RPMI8226 (cell line): ENCODE results near the gene HACD2.

Experiments used
- DNase-seq: peaks from one replicate; pipeline ENCODE4 v3.0.0-alpha.2; 2015

The HACD2 gene

DNA sequence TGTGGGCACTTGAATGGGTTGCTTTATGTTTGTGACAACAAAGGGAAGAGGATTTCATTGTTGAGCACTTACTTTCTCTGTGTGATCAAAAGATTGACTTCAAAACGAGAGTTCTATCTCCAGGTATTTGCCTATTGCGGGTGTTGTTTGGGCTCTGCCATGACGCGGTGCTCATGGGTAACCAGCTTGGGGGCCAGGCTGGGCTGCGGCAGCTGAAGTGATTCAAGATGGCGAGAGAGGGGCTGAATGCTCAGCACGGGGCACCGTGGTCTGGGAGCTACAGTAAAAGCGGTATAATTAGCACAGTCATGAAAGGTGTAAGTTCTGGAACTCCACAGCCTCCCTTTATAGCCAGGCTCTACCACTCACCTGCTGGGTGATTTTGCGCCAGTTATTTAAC, 105.0 kb downstream of the HACD2 start:
- DNase-seq, result no peak

DNA sequence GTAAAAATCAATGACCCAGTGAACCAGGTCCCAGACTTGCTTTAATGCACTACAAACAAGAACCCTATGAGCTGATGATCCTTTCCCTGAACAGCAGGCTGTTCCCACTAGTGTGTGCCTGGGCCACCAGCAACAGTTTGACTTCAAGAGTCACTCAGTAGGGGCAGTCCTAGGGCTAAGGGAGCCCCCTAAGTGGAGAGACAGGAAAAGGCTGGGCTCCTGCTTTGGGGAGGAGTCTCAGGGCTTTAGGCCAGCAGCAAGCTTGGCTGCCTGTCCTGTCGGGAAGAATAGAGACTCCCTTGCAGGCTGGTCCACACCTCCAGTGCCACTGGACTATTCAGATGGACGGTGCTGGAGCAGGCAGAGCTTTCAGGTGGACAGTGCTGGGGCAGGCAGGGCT, 106.5 kb downstream of the HACD2 start:
- no peak for DNase-seq

DNA sequence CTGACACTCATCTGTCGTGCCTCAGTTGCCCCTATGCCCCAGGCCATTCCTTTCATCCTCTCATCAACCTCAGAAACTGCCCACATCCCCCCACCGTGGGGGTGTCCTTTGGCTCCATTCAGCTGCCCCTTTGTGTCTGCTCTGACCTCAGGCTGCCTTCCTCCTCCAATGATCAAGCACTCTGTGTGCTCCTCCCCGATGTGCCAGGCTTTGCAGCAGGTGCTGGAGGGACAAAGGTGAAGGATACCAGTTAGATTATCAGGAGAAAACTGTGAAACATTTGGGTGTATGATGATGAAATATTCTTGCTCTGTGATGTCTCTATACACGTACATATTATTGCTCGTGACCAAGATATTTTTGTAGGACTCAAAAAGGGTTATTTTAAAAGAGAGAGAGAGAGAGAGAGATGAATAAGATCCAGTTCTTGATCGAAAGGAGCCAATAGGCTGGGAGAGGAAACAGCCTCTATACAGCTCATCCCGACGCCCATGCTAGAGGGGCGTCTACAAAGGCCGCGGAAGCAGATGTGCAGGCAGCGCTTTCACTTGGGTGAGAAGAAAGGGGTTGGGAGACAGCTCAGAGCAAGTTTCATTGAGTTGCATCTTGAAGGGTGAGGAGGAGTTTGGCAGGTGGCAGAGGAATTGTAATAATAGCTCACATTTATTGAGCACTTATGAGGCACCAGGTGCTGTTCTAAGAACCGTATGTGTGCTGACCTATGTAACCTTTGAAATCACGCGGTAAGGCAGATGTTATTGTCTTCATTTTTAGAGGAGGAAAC, 107.7 kb downstream of the HACD2 start:
- peak; percentile 73 for DNase-seq

DNA sequence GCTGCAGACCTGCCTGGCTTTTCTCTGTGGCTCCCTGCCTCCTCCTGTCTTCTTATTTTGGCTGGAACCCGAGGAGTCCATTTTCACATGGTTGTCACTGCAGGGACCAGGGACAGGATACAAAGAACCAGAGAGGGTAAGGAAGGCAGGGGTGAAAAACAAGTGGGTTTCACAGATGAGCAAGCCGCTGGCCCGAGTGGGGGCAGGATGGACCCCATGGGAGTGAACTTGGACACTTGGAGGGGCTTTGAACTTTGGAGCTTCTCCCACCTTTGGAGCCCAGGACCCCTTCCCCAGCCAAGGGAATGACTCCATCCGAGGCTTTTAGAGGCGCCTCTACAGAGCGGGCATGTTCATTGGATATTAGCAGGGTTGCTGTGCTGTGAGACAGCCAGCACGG, 109.1 kb downstream of the HACD2 start:
- DNase-seq, result no peak

DNA sequence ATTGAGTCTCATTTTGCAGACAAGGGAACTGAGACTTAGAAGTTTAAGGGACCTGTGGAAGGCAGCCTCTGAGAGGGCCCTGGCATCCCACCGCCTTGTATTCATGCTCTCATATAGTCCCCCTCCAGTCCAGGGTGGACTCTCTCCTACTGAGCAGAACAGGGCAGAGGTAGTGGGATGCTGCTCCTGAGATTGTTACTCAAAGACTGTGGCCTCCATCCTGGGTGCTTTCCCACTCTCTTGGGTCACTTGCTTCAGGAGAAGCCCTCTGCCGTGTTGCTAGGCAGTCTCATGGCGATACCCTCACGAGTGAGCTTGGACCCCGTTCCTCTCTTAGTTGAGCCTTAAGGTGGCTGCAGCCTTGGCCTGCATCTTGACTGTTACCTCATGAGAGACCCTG, 113.7 kb downstream of the HACD2 start:
- DNase-seq, result no peak

DNA sequence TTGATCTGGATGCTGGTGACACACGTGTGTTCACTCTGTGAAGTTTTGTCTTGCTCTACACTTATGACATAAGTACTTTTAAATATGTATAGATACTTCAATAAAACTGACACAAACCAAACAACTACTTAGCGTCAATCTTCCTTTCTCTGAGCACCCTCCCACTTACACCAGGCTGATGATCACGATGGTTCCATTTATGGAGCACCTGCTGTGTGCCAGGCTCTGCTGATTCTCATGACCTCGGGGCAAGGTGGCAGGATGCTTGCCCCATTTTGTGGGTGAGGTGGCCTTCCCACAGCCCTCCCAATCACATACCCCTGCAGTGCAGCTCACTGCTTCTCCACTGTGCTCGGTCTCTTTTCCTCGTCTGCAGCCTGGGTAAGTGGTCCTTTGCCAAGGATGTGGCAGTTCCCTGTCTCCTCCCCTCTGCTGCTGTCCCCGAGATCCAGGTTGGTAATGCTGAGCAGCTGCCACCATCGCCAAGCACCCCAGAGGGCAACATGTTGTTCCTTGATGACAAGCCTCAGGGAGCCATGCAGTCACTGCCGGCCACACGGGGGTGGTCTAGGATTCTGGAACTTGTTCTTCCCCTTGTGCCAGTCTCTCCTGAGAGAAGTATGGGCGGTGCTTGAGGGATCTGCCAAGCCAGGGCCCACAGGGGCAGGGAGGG, 115.4 kb downstream of the HACD2 start:
- no peak for DNase-seq

DNA sequence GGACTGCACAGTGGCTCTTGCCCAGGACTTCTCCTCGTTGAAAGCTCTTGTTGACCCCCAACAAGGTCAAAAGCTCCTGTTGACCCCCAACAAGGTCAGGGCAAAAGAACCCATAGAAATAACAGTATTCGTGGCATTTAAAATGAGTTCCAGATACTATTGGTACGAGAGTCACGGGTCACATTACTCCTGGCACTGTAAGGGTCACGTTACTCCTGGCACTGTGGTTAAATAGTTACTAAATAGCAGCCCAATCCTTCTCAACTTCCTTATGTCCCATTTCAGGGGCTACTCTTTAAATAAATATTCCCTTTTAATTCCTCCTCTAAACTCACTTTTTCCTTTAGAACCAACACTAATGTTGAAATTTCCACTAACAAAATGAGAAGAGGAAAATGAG, 117.8 kb downstream of the HACD2 start:
- no peak for DNase-seq

DNA sequence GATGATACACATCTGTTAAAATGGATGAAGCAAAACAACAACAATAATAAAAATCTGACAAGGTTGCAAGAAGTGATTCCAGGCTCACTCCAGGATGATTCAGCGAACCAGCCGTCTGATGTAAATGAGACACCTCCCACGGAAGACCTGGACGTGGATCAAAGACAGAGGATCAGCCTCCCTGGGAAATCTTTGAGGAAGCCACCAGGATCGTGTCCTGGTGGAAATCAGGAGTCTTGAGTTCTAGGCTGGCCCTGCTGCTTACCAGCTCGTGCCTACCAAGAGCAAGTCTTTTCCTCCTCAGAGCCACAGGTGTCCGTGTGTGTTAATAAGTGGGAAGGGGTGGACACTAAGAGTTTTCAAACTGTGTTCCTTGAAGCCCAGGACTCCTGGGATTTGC, 120.6 kb downstream of the HACD2 start:
- DNase-seq, result no peak

DNA sequence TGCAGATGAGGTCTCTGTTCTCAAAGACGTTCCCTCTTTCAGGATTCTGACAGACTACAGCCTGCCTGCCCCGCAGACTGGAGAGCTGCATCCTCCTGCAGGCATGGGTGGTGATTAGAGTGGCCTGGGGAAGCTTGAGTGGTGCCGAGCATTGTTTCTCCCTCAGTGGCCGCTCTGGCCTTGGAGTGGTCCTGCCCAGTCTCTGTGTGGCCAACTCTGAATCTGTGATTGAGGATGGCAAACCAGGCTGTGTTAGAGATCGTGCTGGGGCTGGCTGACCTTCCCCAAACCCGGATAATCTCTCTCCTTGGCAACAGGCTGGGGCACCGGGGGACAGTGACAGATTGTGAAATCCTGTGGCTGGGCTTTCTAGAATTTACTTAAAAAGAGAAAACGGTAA, 125.0 kb downstream of the HACD2 start:
- DNase-seq, result no peak

DNA sequence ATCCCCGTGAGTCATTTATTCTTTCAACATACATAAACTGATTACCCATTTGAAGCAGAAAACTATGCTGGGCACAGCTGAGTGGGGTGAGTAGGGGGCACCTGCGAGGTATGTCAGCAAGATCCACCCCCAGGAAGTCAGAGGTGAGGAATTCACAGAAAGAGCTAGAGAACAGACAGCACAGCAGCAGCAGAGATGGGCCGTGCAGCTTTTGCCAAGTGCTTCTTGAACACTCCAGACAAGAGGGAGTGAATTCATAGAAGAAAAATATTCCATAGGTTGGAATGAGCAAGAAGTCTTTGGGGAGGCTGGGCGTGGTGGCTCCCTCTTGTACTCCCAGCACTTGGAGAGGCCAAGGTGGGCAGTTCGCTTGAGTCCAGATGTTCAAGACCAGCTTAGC, 126.6 kb downstream of the HACD2 start:
- no peak for DNase-seq

DNA sequence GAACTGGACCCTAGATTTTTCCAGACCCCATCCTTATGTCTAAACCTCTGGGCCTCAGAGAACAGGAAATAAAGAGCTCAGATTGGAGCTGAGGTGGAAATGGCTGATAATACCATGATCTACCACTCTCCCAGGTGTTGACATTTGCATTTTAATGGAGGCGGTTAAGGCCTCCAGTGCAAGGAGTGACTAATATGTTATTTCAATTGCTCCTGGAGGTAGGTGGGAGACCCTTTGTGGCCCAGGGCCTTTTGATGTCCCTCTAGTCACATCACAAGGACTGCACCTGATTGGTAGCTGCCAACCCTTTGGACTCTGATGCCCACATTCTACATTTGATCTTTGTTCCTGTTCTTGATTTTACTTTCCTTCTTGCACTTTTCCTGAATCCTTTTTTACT, 127.0 kb downstream of the HACD2 start:
- DNase-seq, result no peak

DNA sequence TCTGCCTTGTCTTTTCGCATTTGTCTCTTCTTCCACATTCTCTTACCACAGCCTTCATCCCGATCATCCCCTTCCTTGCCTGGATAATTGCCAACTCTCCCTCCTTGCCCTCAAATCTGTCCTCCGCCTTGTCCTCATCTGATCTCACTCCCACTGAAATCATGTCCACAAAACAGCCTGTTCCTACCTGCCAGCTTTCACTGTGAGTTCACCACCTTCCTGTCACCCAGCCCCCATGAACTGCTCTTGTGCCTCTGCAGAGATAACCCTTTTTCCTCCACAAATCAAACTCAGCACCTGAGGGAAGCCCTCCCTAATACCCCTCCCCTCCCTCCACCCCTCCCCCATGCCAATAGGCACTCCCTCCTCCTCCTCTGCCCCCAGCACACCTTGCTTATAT, 131.2 kb downstream of the HACD2 start:
- DNase-seq, result no peak

DNA sequence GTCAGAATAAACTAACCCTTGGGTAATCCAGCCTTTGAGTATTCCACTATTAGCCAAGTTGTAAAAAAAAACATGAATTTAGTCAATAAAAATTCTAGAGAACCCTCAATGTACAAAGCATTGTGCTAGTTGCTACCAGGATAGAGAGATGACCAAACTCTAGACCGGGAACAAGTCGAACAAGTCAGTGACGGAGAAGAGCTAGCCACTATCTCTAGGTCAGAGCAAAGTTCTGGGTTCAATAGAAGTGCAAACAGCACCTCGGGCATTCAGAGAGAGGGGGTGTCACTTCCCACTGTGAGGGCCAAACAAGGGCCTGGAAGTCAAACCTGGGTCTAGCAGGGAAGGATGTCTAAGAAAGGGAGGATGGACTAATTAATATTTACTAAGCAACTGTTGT, 133.7 kb downstream of the HACD2 start:
- no peak for DNase-seq

DNA sequence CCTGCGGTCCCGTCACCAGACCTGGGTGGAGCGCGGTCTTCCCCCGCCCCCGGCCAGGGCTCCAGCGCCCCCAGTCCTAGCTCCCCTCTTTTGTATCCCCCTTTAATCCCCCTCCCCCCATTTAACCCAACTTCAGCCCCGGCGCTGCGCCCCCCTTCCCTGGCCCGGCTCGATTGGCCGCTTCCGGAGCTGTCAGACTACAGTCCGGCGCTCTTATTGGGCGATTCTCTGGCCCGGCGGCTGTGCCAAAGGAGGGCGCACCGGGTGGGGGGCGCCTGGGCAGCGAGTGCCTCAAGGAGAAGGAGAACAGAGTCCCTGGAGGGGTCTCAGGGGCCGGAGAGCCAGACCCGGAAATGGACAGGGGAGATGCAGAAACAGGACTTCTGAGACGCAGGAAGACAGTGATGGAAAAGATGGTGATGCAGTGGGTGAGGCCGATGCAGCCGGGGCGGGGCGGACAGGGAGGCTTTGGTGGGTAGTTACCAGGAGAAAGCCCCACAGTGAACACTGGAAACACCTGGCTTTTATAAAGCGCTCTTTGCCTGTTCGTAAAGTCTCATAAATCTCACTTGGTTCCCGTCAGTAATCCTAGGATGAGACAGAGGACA, 134.8 kb downstream of the HACD2 start:
- no peak for DNase-seq

DNA sequence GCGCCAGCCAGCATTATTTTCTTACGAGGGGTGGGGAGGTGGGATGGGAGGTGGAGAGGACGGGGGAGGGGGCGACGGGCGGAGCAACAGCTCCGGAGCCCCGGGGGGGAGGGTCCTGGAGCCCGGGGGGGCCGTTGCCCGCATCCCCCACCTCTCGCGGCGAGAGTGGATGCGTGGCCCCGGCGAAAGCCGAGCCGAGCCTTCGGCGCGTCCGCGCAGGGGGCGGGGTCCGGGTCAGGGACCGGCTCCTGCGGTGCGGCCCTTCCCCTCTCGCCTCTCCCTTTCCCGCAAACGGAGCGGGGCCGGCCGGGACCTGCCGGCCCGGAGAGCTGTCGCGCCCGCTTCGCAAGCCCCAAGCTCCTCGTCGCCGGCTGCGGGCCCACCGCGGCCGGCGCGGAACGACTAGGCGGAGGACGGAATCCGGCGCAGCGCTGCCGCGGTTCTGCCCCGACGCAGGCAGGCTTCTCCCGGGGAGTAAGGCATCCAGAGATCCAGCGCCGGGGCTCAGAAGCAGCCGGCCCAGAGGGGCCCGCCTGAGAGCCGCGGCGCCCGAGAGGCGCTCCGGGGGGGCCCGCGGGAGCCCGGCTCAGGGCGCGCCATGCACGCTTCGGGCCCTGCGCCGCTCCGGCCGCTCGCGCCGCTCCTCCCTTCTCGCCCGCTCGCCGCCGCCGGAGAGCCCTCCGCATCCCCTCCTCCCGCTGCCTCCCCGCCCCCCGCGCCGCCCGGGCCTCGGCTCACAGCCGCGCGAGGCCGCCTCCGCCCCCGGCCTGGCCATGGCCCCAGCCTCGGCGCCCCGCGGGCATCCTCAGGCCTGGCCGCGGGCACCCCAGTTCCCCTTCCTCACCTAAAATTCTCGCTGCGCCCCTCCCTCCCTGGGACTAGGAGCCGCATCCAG, 135.5 kb downstream of the HACD2 start:
- DNase-seq, result no peak

DNA sequence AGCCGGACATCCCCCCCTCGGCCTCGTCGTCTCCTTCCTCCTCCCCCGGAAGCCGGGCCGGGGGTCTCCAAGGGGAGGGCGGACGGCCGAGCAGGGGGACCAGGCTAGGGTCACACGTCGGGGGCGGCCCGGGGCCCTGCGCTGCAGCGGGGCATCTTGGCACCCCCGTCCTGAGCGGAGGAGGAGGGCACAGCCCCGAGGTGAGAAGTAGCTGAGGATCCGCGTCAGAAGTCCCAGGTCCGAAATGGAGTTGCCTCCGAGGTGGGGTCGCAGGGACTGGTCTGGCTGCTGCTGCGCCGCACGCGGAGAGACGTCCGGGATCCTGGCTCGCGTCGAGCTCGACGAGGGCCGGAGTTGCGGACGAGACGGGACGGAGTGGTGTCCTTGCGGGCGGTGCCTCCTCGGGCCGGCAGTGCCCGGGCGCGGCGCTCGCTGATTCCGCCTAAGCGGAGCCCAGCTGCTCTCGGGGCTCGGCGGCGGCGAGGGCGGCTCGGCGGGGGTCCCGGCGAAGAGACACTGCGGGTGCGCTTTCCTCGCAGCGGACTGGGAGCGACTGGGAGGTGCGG, 136.2 kb downstream of the HACD2 start, which contains the start of gene ADCY5:
Gene ADCY5, minus strand, starts transcription at position 555 of the 566 bp plus-strand sequence. Its CDS starts 545 bp downstream, at position 10.
- no peak for DNase-seq

DNA sequence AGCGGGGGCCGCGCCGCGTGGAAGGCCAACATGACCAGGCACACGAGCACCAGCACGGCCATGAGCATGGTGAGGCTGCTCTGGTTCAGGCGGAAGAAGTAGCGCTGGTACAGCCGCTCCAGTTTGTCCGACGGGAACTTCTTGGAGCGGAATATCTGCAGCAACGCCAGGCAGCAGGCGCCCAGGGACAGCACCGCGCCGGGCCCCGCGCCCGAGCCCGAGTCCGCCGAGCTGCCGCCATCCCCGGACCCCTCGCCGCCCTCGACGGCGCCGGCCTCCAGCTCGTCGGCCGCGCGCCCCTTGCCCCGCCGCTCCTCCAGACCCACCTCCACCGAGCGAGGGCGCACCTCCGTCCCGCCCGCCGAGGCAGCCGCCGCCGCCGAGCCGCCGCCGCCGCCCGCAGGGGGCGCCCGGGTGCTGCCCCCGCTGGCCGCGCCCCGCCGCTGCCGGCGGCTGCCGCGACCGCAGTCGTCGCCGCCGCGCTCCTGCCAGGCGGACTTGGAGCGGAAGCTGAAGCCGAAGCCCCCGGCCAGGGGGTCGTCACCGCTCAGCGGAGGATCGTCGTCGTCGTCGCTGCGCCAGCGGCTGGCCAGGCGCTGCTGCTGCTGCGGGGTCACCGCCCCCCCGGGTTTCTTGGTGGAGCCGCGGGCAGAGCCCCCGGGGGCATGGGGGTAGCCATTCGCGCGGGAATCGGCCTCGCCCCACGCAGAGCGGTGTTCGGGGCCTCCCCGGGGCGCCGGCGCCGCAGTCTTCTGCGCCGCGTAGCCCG, 136.9 kb downstream of the HACD2 start:
- DNase-seq, result no peak

DNA sequence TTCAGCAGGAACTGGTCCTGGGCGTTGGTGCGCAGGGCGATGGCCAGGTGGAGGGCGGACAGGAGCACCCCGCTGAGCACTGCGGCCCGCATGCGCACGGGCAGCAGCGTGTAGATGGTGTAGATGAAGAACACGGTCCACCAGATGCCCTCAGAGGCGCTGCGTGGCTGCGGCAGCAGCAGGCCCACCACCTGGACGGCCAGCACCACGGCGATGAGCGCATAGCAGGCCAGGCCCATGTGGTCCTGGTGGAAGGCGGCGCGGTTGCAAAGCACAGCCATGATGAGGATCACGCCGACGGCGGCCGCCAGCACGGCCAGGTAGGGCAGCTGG, 137.5 kb downstream of the HACD2 start:
- DNase-seq, result no peak

DNA sequence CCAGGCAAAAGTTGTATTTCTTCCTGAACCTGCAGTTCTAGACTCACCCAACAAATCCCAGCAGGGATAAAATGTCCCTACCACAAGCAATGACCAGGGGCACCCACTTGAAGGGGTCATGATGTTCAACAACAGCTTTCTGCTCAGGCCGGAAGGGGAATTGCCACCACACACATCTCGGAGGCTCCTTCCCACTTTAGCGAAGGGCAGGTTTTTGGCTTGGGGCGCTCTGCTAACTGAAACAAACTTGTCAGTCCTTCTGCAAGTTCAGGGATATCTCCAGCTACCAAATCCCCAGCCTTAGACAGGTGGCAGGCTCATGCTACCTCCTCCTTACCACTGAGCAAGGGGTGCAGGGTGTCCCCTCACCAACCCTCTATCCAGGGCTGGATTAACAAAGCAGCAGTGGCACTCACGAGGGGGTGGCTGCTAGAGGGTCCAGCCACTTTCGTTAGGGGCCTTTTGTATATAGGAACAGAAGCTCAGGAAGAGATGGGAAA, 138.2 kb downstream of the HACD2 start:
- no peak for DNase-seq

DNA sequence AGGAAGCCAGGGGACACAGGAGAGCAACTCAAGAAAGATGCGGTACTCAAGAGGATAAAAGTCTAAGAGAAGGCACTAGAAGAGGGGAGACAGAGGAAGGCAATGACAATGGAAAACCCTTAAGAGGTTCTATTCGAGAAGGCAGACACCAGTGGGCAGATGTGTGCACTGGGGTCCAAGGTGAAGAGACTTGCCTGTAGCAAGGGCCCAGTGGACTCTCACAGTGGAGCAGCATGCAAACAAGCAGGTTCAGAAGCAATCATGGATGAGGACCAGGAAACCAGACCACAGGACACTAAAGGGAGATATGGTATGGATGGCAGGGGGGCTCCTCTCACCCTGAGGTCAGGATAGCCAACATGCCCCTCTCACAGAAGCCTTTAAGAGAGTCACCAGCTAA, 138.6 kb downstream of the HACD2 start:
- DNase-seq, result no peak

DNA sequence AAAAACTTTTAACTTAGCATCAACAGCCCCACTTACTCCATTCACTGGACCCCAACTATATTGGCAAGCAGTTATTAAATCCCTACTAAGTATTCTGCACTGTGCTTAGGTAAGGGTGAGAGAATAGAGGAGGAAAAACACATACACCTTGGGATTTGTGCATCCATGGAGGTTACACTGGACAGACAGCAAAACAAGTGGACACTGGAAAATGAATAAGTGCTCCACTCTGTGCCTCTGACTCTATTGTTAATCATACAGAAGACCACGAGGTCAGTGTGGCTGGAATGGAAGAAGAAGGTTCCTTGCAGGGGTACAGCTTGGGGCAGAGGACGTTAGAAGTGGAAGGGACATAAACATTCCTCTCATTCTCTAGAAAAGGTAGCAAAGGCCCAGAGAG, 139.2 kb downstream of the HACD2 start:
- no peak for DNase-seq

DNA sequence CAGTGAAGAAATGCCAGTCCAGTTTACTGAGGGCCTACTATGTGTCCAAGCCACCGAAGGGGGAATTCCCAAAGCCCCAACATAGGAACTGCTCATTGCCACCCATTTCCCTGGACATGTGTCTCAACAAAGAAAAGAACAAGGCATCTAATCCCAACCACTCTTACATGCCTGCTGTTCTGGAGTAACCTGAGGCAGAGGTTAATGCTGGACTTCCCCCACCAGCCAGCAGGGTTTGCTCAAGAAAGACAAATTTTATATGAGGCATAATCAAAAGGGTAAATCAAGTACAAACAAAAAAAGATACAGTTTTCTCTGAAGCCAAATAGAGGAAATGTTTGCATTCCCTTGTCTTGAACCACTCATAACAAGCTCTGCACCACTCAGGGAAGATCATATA, 140.1 kb downstream of the HACD2 start:
- DNase-seq, result no peak
